HCT116 (cell line): ENCODE data around the gene ANKRD44. TPM values are rescaled to one million over a fixed set of nuclear protein-coding genes. Genes with fewer than 3 reads are reported as not detected.

Experiments
- ATAC-seq: fragments of 200-7000 bp; cut with Tn5 transposase; 2 replicates; pipeline ENCODE4 v1.9.1; 2020; ENCODE audit warnings: mild to moderate bottlenecking, moderate library complexity
- BruUV-seq: library from RNA; stranded (reverse); fragments of 400-500 nt; replicated peaks from 2 replicates; lab custom pipeline; 2021; lab: Mats Ljungman, UMichigan
- CTCF ChIA-PET: fragments of 300-600 bp; sonication (Branson Sonifier 250); formaldehyde crosslinking; loops from one replicate; lab custom pipeline; 2021; ENCODE audit warnings: antibody characterized with exemption; lab: Charles Lee
- POLR2A ChIA-PET: fragments of 300-600, 350-600 bp; sonication (Branson Sonifier 250); formaldehyde crosslinking; loops from one replicate; lab custom pipeline; 2021; ENCODE audit warnings: antibody characterized with exemption; lab: Charles Lee
- RAD21 ChIA-PET, 2 experiments: fragments of 300-600 bp; sonication (Branson Sonifier 250); formaldehyde crosslinking; loops; one replicate each; lab custom pipeline; 2023; ENCODE audit warnings: low total read pairs in 2 of 2; ENCODE audit not compliant: uncharacterized antibody in 2 of 2, unreplicated experiment in 2 of 2, low non-redundant PET in 1 of 2; lab: Charles Lee
- DNase-seq: peaks from one replicate; pipeline ENCODE4 v3.0.0-alpha.2; 2010; ENCODE audit warnings: low read depth, low spot score
- H2AFZ ChIP-seq: fragments of 200-600 bp; shearing (Covaris generic), sonication (generic); 2 replicates; pipeline ENCODE4 v1.6.1; 2017; ENCODE audit warnings: low read depth, mixed run types, mixed read lengths, antibody characterized with exemption, low read length; ENCODE audit not compliant: poor library complexity, severe bottlenecking
- H3K27ac ChIP-seq: 2 replicates; pipeline ENCODE4 v1.5.1; 2012; ENCODE audit warnings: low read depth, low read length
- H3K27me3 ChIP-seq: fragments of 200-600 bp; sonication (generic); 2 replicates; pipeline ENCODE4 v1.6.1; 2016; ENCODE audit warnings: mixed run types, low read length, mixed read lengths; ENCODE audit not compliant: insufficient read depth
- H3K36me3 ChIP-seq, 2 experiments: fragments of 200-500 bp in 1 of 2; fragments of 200-600 bp in 1 of 2; sonication (Bioruptor generic) in 1 of 2; sonication (generic) in 1 of 2; 2 replicates each; pipeline versions ENCODE4 v1.5.1 to v1.6.1; 2014 to 2016; ENCODE audit warnings: low read length in 2 of 2, inconsistent platforms in 1 of 2, mixed read lengths in 1 of 2, mixed run types in 1 of 2; ENCODE audit not compliant: insufficient read depth in 2 of 2, control insufficient read depth in 1 of 2
- H3K4me1 ChIP-seq, 2 experiments: fragments of 200-600 bp in 1 of 2; sonication (generic) in 1 of 2; 2 replicates each; pipeline versions ENCODE4 v1.5.1 to v1.6.1; 2012 to 2017; ENCODE audit warnings: low read length in 2 of 2, inconsistent platforms in 1 of 2, mild to moderate bottlenecking in 1 of 2, mixed read lengths in 1 of 2, mixed run types in 1 of 2, moderate library complexity in 1 of 2; ENCODE audit not compliant: insufficient read depth in 2 of 2, control insufficient read depth in 1 of 2
- H3K4me2 ChIP-seq: fragments of 200-600 bp; sonication (generic); 2 replicates; pipeline ENCODE4 v1.6.1; 2017; ENCODE audit warnings: mixed run types, low read length, mixed read lengths
- H3K4me3 ChIP-seq, 2 experiments: fragments of 200-600 bp in 1 of 2; sonication (generic) in 1 of 2; replicated peaks in 1 of 2; 2 replicates each; pipeline ENCODE4 v1.5.1; 2011 to 2016; ENCODE audit warnings: low read length in 2 of 2, control low read depth in 1 of 2, low read depth in 1 of 2, mild to moderate bottlenecking in 1 of 2, mixed read lengths in 1 of 2, mixed run types in 1 of 2
- H3K79me2 ChIP-seq: fragments of 200-600 bp; sonication (generic); 2 replicates; pipeline ENCODE4 v1.6.1; 2017; ENCODE audit warnings: mild to moderate bottlenecking, mixed run types, low read length, moderate library complexity, mixed read lengths; ENCODE audit not compliant: insufficient read depth
- H3K9ac ChIP-seq: fragments of 200-600 bp; sonication (generic); 2 replicates; pipeline ENCODE4 v1.6.1; 2016; ENCODE audit warnings: low read length, mixed read lengths
- H3K9me2 ChIP-seq: fragments of 200-600 bp; sonication (generic), shearing (Covaris generic); 2 replicates; pipeline ENCODE4 v1.6.1; 2017; ENCODE audit warnings: mixed run types, mild to moderate bottlenecking, moderate library complexity; ENCODE audit not compliant: insufficient read depth
- H3K9me3 ChIP-seq, 2 experiments: fragments of 200-500 bp in 1 of 2; fragments of 200-600 bp in 1 of 2; sonication (Bioruptor generic) in 1 of 2; sonication (generic) in 1 of 2; 2 replicates each; pipeline ENCODE4 v1.6.1; 2014 to 2017; ENCODE audit warnings: low read length in 2 of 2, mixed read lengths in 2 of 2, inconsistent platforms in 1 of 2, low read depth in 1 of 2, mild to moderate bottlenecking in 1 of 2, mixed run types in 1 of 2, moderate library complexity in 1 of 2; ENCODE audit not compliant: control insufficient read depth in 1 of 2, insufficient read depth in 1 of 2
- H4K20me1 ChIP-seq: fragments of 200-600 bp; sonication (generic), shearing (Covaris generic); 2 replicates; pipeline ENCODE4 v1.6.1; 2017; ENCODE audit warnings: mixed run types, mild to moderate bottlenecking, moderate library complexity; ENCODE audit not compliant: insufficient read depth
- CBX3 ChIP-seq: IDR thresholded peaks from 2 replicates; pipeline ENCODE4 v1.6.1; 2012; ENCODE audit warnings: low read depth
- CEBPB ChIP-seq: IDR thresholded peaks from 2 replicates; pipeline ENCODE4 v1.6.1; 2012; ENCODE audit warnings: low read depth
- EGR1 ChIP-seq: IDR thresholded peaks from 2 replicates; pipeline ENCODE4 v1.6.1; 2012; ENCODE audit warnings: low read depth
- ELF1 ChIP-seq: IDR thresholded peaks from 2 replicates; pipeline ENCODE4 v1.6.1; 2012; ENCODE audit warnings: low read depth, borderline replicate concordance
- EZH2 ChIP-seq: fragments of 200-600 bp; sonication (generic); IDR thresholded peaks from 2 replicates; pipeline ENCODE4 v1.6.1; 2017; ENCODE audit warnings: antibody characterized with exemption, mixed run types
- EZH2phosphoT487 ChIP-seq: fragments of 200-600 bp; IDR thresholded peaks from 2 replicates; pipeline ENCODE4 v1.6.1; 2018; ENCODE audit warnings: antibody characterized with exemption, borderline replicate concordance
- FOSL1 ChIP-seq: IDR thresholded peaks from 2 replicates; pipeline ENCODE4 v1.6.1; 2012; ENCODE audit warnings: low read depth
- JUND ChIP-seq: IDR thresholded peaks from 2 replicates; pipeline ENCODE4 v1.6.1; 2012
- POLR2A ChIP-seq: IDR thresholded peaks from 2 replicates; pipeline ENCODE4 v1.7.0; 2011; ENCODE audit warnings: borderline replicate concordance; ENCODE audit not compliant: insufficient read depth, insufficient read length; ENCODE audit errors: extremely low read depth
- POLR2AphosphoS5 ChIP-seq: IDR thresholded peaks from 2 replicates; pipeline ENCODE4 v1.6.1; 2011; ENCODE audit warnings: mild to moderate bottlenecking, low read depth, low read length, moderate library complexity
- RAD21 ChIP-seq: IDR thresholded peaks from 2 replicates; pipeline ENCODE4 v1.6.1; 2012; ENCODE audit warnings: low read depth, mild to moderate bottlenecking
- SIN3A ChIP-seq: IDR thresholded peaks from 2 replicates; pipeline ENCODE4 v1.6.1; 2012; ENCODE audit warnings: low read depth
- SP1 ChIP-seq: IDR thresholded peaks from 2 replicates; pipeline ENCODE4 v1.6.1; 2012; ENCODE audit warnings: low read depth
- SRF ChIP-seq: IDR thresholded peaks from 2 replicates; pipeline ENCODE4 v1.6.1; 2012; ENCODE audit warnings: low read depth
- TCF7L2 ChIP-seq: IDR thresholded peaks from 2 replicates; pipeline ENCODE4 v1.7.0; 2011; ENCODE audit warnings: borderline replicate concordance, inconsistent platforms; ENCODE audit not compliant: insufficient read depth, insufficient read length; ENCODE audit errors: extremely low read depth
- YY1 ChIP-seq: IDR thresholded peaks from 2 replicates; pipeline ENCODE4 v1.6.1; 2011; ENCODE audit warnings: low read length, low read depth, moderate library complexity, mild to moderate bottlenecking; ENCODE audit not compliant: insufficient replicate concordance; ENCODE audit errors: extremely low read depth
- ZFX ChIP-seq: fragments of 450-650 bp; IDR thresholded peaks from 2 replicates; pipeline ENCODE4 v1.6.1; 2017
- ZNF274 ChIP-seq: fragments of 200-500 bp; sonication (Bioruptor generic); IDR thresholded peaks from 2 replicates; pipeline ENCODE4 v1.6.1; 2014; ENCODE audit warnings: mild to moderate bottlenecking, low read depth, low read length, inconsistent platforms
- intact Hi-C: fragments of 100-400 bp; cut with micrococcal nuclease; formaldehyde crosslinking; loops from 2 replicates; pipeline ENCODE4 v1.10.0; 2022
- total RNA-seq: library from RNA; stranded (reverse); gene quantifications from one replicate; pipeline ENCODE4 v1.2.1, GENCODE V29; 2021; ENCODE audit not compliant: unreplicated experiment
- TF ChIP-seq, protein P1 (sequence below): IDR thresholded peaks from 2 replicates; pipeline ENCODE4 v1.6.1; 2012
- TF ChIP-seq, protein P2 (sequence below): IDR thresholded peaks from 2 replicates; pipeline ENCODE4 v1.6.1; 2012
- TF ChIP-seq, protein P3 (sequence below), 3 experiments: fragments of 200-600 bp in 1 of 3; sonication (generic) in 1 of 3; IDR thresholded peaks in 2 of 3; conservative IDR thresholded peaks in 1 of 3; 2 replicates each; pipeline ENCODE4 v1.5.1; 2012 to 2017; ENCODE audit warnings: low read depth in 2 of 3, low read length in 2 of 3, antibody characterized with exemption in 1 of 3, borderline replicate concordance in 1 of 3, control low read depth in 1 of 3, mild to moderate bottlenecking in 1 of 3, mixed read lengths in 1 of 3, mixed run types in 1 of 3, moderate library complexity in 1 of 3; ENCODE audit not compliant: insufficient read depth in 1 of 3

Gene ANKRD44
- total RNA-seq, 1 experiment from 2014 or later, result 2.7 TPM

DNA sequence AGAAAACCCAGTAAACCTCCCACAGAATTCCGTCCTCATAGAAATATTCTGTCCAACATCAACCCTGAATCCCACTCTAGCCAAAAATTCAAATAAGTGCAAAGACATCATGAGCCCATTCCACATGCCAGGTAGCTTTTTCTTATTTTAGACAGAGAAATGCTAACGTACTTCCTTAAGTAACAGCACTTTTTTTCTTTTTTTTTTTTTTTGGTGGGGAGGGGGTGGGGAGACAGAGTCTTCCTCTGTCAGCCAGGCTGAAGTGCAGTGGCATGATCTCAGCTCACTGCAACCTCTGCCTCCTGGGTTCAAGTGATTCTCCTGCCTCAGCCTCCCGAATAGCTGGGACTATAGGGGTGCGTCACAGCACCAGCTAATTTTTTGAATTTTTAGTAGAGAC is 45.5 kb downstream of the ANKRD44 start:
- no TSS peak for BruUV-seq
- no peak overlapping the region for H3K4me3 ChIP-seq
- no peaks in the 10 kb centered on the region for H3K36me3 ChIP-seq
- POLR2A ChIA-PET, result no interaction called here
- no peaks in the 10 kb centered on the region for H3K27me3 ChIP-seq
- intact Hi-C loops, result no loop called here
- no peak overlapping the region for H3K27ac ChIP-seq
- CTCF ChIA-PET, result no interaction called here
- TF ChIP-seq ZNF274 (no peak), RAD21 (no peak), POLR2A (no peak), SIN3A (no peak), ELF1 (no peak), TCF7L2 (no peak), CBX3 (no peak), CEBPB (no peak), FOSL1 (no peak), ZFX (no peak)
- TF ChIP-seq, protein P1, sequence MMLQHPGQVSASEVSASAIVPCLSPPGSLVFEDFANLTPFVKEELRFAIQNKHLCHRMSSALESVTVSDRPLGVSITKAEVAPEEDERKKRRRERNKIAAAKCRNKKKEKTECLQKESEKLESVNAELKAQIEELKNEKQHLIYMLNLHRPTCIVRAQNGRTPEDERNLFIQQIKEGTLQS, result no peak
- TF ChIP-seq, protein P2, sequence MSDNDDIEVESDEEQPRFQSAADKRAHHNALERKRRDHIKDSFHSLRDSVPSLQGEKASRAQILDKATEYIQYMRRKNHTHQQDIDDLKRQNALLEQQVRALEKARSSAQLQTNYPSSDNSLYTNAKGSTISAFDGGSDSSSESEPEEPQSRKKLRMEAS, result no peak
- TF ChIP-seq, all 23 proteins: peak for 0
- Histone ChIP-seq H2AFZ (no peak overlapping the region), H3K9ac (no peak overlapping the region), H3K9me3 (no peaks in the 10 kb centered on the region), H3K4me1 (no peaks in the 10 kb centered on the region), H4K20me1 (no peaks in the 10 kb centered on the region), H3K79me2 (no peaks in the 10 kb centered on the region), H3K4me2 (no peak overlapping the region), H3K9me2 (no peaks in the 10 kb centered on the region)
- RAD21 ChIA-PET, result no interaction called here
- ATAC-seq (no peak), DNase-seq (no peak)

DNA sequence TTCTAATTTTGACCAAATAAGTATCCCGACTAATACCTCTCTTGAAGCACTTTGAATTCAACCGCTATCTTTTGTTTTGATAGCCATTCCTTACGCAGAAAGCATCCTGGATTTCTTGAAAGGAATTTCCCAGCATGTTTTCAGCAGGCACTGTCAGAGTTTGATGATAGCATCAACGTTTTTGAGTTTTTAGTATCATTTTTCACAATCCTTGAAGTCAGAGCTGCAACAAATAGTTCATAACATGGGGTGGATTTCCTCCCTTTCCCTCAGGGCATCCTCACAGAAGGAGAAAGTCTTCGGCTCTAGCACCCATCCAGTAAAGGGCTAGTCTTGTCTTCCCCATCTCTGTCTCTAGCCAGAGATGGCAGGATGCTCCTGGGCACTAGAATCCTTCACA is 46.2 kb downstream of the ANKRD44 start:
- H2AFZ ChIP-seq, result no peak overlapping the region
- intact Hi-C loops, result no loop called here
- H3K4me2 ChIP-seq, result no peak overlapping the region
- H3K4me3 ChIP-seq, result no peak overlapping the region
- no peaks in the 10 kb centered on the region for H3K4me1 ChIP-seq
- RAD21 ChIA-PET, result no interaction called here
- H3K27me3 ChIP-seq, result no peaks in the 10 kb centered on the region
- no peak overlapping the region for H3K9ac ChIP-seq
- H4K20me1 ChIP-seq, result no peaks in the 10 kb centered on the region
- H3K36me3 ChIP-seq, result no peaks in the 10 kb centered on the region
- no peak for DNase-seq
- H3K27ac ChIP-seq, result no peak overlapping the region
- no peak for ATAC-seq
- POLR2A ChIA-PET, result no interaction called here
- no TSS peak for BruUV-seq
- no peaks in the 10 kb centered on the region for H3K9me3 ChIP-seq
- CTCF ChIA-PET, result no interaction called here
- no peaks in the 10 kb centered on the region for H3K79me2 ChIP-seq
- no peaks in the 10 kb centered on the region for H3K9me2 ChIP-seq
- TF ChIP-seq SRF (no peak), YY1 (no peak), RAD21 (no peak), SP1 (no peak), ZNF274 (no peak), TCF7L2 (no peak), JUND (no peak), POLR2AphosphoS5 (no peak), FOSL1 (no peak), CEBPB (no peak), EZH2phosphoT487 (no peak), CBX3 (no peak), EGR1 (no peak), EZH2 (no peak)
- TF ChIP-seq, protein P1, result no peak
- TF ChIP-seq, protein P3, sequence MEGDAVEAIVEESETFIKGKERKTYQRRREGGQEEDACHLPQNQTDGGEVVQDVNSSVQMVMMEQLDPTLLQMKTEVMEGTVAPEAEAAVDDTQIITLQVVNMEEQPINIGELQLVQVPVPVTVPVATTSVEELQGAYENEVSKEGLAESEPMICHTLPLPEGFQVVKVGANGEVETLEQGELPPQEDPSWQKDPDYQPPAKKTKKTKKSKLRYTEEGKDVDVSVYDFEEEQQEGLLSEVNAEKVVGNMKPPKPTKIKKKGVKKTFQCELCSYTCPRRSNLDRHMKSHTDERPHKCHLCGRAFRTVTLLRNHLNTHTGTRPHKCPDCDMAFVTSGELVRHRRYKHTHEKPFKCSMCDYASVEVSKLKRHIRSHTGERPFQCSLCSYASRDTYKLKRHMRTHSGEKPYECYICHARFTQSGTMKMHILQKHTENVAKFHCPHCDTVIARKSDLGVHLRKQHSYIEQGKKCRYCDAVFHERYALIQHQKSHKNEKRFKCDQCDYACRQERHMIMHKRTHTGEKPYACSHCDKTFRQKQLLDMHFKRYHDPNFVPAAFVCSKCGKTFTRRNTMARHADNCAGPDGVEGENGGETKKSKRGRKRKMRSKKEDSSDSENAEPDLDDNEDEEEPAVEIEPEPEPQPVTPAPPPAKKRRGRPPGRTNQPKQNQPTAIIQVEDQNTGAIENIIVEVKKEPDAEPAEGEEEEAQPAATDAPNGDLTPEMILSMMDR (IDR thresholded peaks at IDR 0.05 in 2 of 3, conservative IDR thresholded peaks at IDR 0.05 in 1 of 3; ENCODE audit: borderline replicate concordance in 1 of 3, insufficient read depth in 1 of 3, low read depth in 2 of 3, low read length in 2 of 3), result no peak
